ENCODE results near the gene MAML2. TPM values are rescaled to one million over a fixed set of nuclear protein-coding genes. Genes with fewer than 3 reads are reported as not detected.
"Not testable (repeated sequence)": the region's sequence is repeated elsewhere in the genome, so short reads cannot be mapped to it uniquely, and the experiment has no call there.

The MAML2 gene
- total RNA-seq, 4 donors from 2014 or later: 4.7 to 21.7 (median 7.3) TPM

- no peaks in the 10 kb centered on the region for H3K9me3 ChIP-seq
- peaks cover 0 to 35% (median 12%) of the 10 kb centered on the region in 3 donors for H3K4me1 ChIP-seq
- intact Hi-C loops (cut with DNase I): no loop called here
- no peaks in the 10 kb centered on the region for H3K27me3 ChIP-seq
- no peaks in the 10 kb centered on the region for H3K36me3 ChIP-seq
- no peak for DNase-seq
- H3K4me3 ChIP-seq: no peak overlapping the region
- TF ChIP-seq POLR2A (IDR thresholded peaks at IDR 0.05) (no peak), CTCF (IDR thresholded peaks at IDR 0.05) (no peak)
- 87 to 95% methylated on average over 1 of the region's 1 CpG for WGBS, 2 donors
- H3K27ac ChIP-seq: no peak overlapping the region
These were observed 52.4 kb downstream of the MAML2 start for GRCh38 chr11:96290631-96291030.

GRCh38 chr11:96290031-96290430 lies 53.0 kb downstream of the MAML2 start:
- no peak for DNase-seq
- no peak overlapping the region for H3K4me3 ChIP-seq
- H3K9me3 ChIP-seq: no peaks in the 10 kb centered on the region
- no peak overlapping the region for H3K27ac ChIP-seq
- TF ChIP-seq CTCF (IDR thresholded peaks at IDR 0.05) (no peak), POLR2A (IDR thresholded peaks at IDR 0.05) (no peak)
- WGBS, 2 donors: 84 to 91% methylated on average over 1 of the region's 1 CpG
- no peaks in the 10 kb centered on the region for H3K36me3 ChIP-seq
- no peaks in the 10 kb centered on the region for H3K27me3 ChIP-seq
- H3K4me1 ChIP-seq: peaks cover 0 to 31% (median 12%) of the 10 kb centered on the region in 3 donors
- intact Hi-C loops (cut with DNase I): no loop called here

- intact Hi-C loops (cut with DNase I): no loop called here
- Histone ChIP-seq H3K9me3 (no peaks in the 10 kb centered on the region), H3K4me1 (peaks cover 0 to 20% (median 6%) of the 10 kb centered on the region in 3 donors), H3K27ac (no peak overlapping the region), H3K36me3 (no peaks in the 10 kb centered on the region), H3K4me3 (no peak overlapping the region), H3K27me3 (no peaks in the 10 kb centered on the region)
- WGBS, 2 donors: 81% methylated on average over 3 of the region's 3 CpGs
- DNase-seq: no peak
- TF ChIP-seq CTCF (IDR thresholded peaks at IDR 0.05) (no peak), POLR2A (IDR thresholded peaks at IDR 0.05) (no peak)
These were observed 54.1 kb downstream of the MAML2 start for GRCh38 chr11:96288915-96289314.

- H3K4me3 ChIP-seq: no peak overlapping the region
- no peaks in the 10 kb centered on the region for H3K9me3 ChIP-seq
- TF ChIP-seq CTCF (IDR thresholded peaks at IDR 0.05) (no peak), POLR2A (IDR thresholded peaks at IDR 0.05) (no peak)
- no peak for DNase-seq
- H3K27ac ChIP-seq: no peak overlapping the region
- no peaks in the 10 kb centered on the region for H3K36me3 ChIP-seq
- intact Hi-C loops (cut with DNase I): no loop called here
- H3K4me1 ChIP-seq: peaks cover 0 to 10% (median under 1%) of the 10 kb centered on the region in 3 donors
- 71 to 74% methylated on average over 6 of the region's 6 CpGs for WGBS, 2 donors
- no peaks in the 10 kb centered on the region for H3K27me3 ChIP-seq
These were observed 55.1 kb downstream of the MAML2 start for GRCh38 chr11:96287822-96288439.

GRCh38 chr11:96285985-96286384 lies 57.0 kb downstream of the MAML2 start:
- H3K9me3 ChIP-seq; DNase-seq; intact Hi-C loops (cut with DNase I); H3K36me3 ChIP-seq; H3K27ac ChIP-seq; H3K4me3 ChIP-seq; H3K4me1 ChIP-seq; H3K27me3 ChIP-seq: not testable (repeated sequence)
- WGBS, 2 donors: 91 to 94% methylated on average over 6 of the region's 6 CpGs

GRCh38 chr11:96284917-96285316 lies 58.1 kb downstream of the MAML2 start:
- Histone ChIP-seq H3K4me1 (peaks cover 0 to 15% (median under 1%) of the 10 kb centered on the region in 3 donors), H3K4me3 (no peak overlapping the region), H3K9me3 (no peaks in the 10 kb centered on the region), H3K27me3 (no peaks in the 10 kb centered on the region), H3K27ac (no peak overlapping the region), H3K36me3 (no peaks in the 10 kb centered on the region)
- TF ChIP-seq CTCF (IDR thresholded peaks at IDR 0.05) (no peak), POLR2A (IDR thresholded peaks at IDR 0.05) (no peak)
- intact Hi-C loops (cut with DNase I): no loop called here
- no peak for DNase-seq
- 80 to 89% methylated on average over 3 of the region's 3 CpGs for WGBS, 2 donors

Measured in esophagus squamous epithelium (tissue), 5 donors.